HepG2 (cell line): ENCODE data around the gene CDKN2A. TPM values are rescaled to one million over a fixed set of nuclear protein-coding genes. Genes with fewer than 3 reads are reported as not detected.
A peak's percentile ranks its signal among the peaks of the same experiment; 100 is the strongest.

Experiments used
- AHR ChIP-seq: IDR thresholded peaks from 2 replicates; pipeline ENCODE4 v1.6.1; 2018; ENCODE audit warnings: missing genetic modification reagents, missing compliant biosample characterization
- CENPT ChIP-seq: sonication (generic); formaldehyde crosslinking; IDR thresholded peaks from 2 replicates; pipeline ENCODE4 v1.8.0; 2022; ENCODE audit warnings: low read depth, mild to moderate bottlenecking, moderate library complexity, missing genetic modification reagents
- FOXA3 ChIP-seq: IDR thresholded peaks from 2 replicates; pipeline ENCODE4 v1.6.1; 2016; ENCODE audit warnings: missing genetic modification reagents, missing compliant biosample characterization
- GABPB1 ChIP-seq: IDR thresholded peaks from 2 replicates; pipeline ENCODE4 v1.6.1; 2016; ENCODE audit warnings: mild to moderate bottlenecking, missing genetic modification reagents, moderate library complexity, missing compliant biosample characterization
- HNF4A ChIP-seq: sonication (generic); formaldehyde crosslinking; IDR thresholded peaks from 2 replicates; pipeline ENCODE4 v1.4.0; 2020; ENCODE audit warnings: missing genetic modification reagents
- HNF4G ChIP-seq, 2 experiments: sonication (generic) in 1 of 2; formaldehyde crosslinking in 1 of 2; IDR thresholded peaks; 2 replicates each; pipeline versions ENCODE4 v1.4.0 to v1.6.1; 2011 to 2020; ENCODE audit warnings: borderline replicate concordance in 2 of 2, low read depth in 2 of 2, mild to moderate bottlenecking in 2 of 2, low read length in 1 of 2, missing genetic modification reagents in 1 of 2, moderate library complexity in 1 of 2
- JUND ChIP-seq: sonication (generic); formaldehyde crosslinking; IDR thresholded peaks from 2 replicates; pipeline ENCODE4 v1.8.0; 2022; ENCODE audit warnings: mild to moderate bottlenecking, missing genetic modification reagents
- PATZ1 ChIP-seq: sonication (generic); formaldehyde crosslinking; IDR thresholded peaks from 2 replicates; pipeline ENCODE4 v1.4.0; 2020; ENCODE audit warnings: missing genetic modification reagents
- POGZ ChIP-seq: sonication (generic); formaldehyde crosslinking; IDR thresholded peaks from 2 replicates; pipeline ENCODE4 v1.4.0; 2020; ENCODE audit warnings: mild to moderate bottlenecking, missing genetic modification reagents
- SETDB1 ChIP-seq: sonication (generic); formaldehyde crosslinking; IDR thresholded peaks from 2 replicates; pipeline ENCODE4 v1.5.1; 2020; ENCODE audit warnings: missing genetic modification reagents, mild to moderate bottlenecking, borderline replicate concordance
- SOX5 ChIP-seq: IDR thresholded peaks from 2 replicates; pipeline ENCODE4 v1.6.1; 2016; ENCODE audit warnings: borderline replicate concordance
- SOX6 ChIP-seq, 2 experiments: fragments of 450-650 bp in 1 of 2; sonication (generic) in 1 of 2; formaldehyde crosslinking in 1 of 2; IDR thresholded peaks; 2 replicates each; pipeline versions ENCODE4 v1.4.0 to v1.6.1; 2017 to 2020; ENCODE audit warnings: antibody characterized with exemption in 1 of 2, mild to moderate bottlenecking in 1 of 2, missing genetic modification reagents in 1 of 2
- TAF1 ChIP-seq: sonication (generic); formaldehyde crosslinking; IDR thresholded peaks from 2 replicates; pipeline ENCODE4 v1.4.0; 2020; ENCODE audit warnings: missing genetic modification reagents
- TBX2 ChIP-seq: sonication (generic); formaldehyde crosslinking; IDR thresholded peaks from 2 replicates; pipeline ENCODE4 v1.5.0; 2020; ENCODE audit warnings: missing genetic modification reagents, mild to moderate bottlenecking, borderline replicate concordance
- TEAD3 ChIP-seq: optimal IDR thresholded peaks from 2 replicates; pipeline ENCODE3; 2016; ENCODE audit warnings: borderline replicate concordance
- TMF1 ChIP-seq: sonication (generic); formaldehyde crosslinking; IDR thresholded peaks from 2 replicates; pipeline ENCODE4 v1.8.1; 2022; ENCODE audit warnings: low read depth, missing genetic modification reagents
- ZNF180 ChIP-seq: sonication (generic); formaldehyde crosslinking; IDR thresholded peaks from 2 replicates; pipeline ENCODE4 v1.4.0; 2020; ENCODE audit warnings: low read depth, missing genetic modification reagents, borderline replicate concordance
- ZNF232 ChIP-seq: sonication (generic); formaldehyde crosslinking; IDR thresholded peaks from 2 replicates; pipeline ENCODE4 v1.4.0; 2020; ENCODE audit warnings: missing genetic modification reagents, borderline replicate concordance
- ZNF567 ChIP-seq: sonication (generic); formaldehyde crosslinking; IDR thresholded peaks from 2 replicates; pipeline ENCODE4 v1.8.1; 2023; ENCODE audit warnings: mild to moderate bottlenecking, missing genetic modification reagents, borderline replicate concordance
- polyA plus RNA-seq, 8 experiments: library from polyadenylated mRNA; depleted of rRNA in 3 of 8; stranded (reverse) in 7 of 8; unstranded in 1 of 8; fragments of >200 nt; fragmentation: Illumina TruSeq in 4 of 8; extraction: Trizol in 4 of 8; gene quantifications; 2 replicates each; pipeline versions ENCODE4 v1.2.1 to v1.2.3, GENCODE V29; 2011 to 2016; ENCODE audit warnings: low read depth in 4 of 8, missing spikeins in 1 of 8, mixed read lengths in 1 of 8; ENCODE audit not compliant: insufficient read depth in 1 of 8
- total RNA-seq, 5 experiments: library from RNA; depleted of rRNA; stranded (reverse); fragments of >200 nt; fragmentation: Illumina TruSeq; extraction: Trizol; gene quantifications; 2 replicates each; pipeline ENCODE4 v1.2.3, GENCODE V29; 2016; ENCODE audit warnings: low read depth in 1 of 5
- TF ChIP-seq, protein P1 (sequence below): sonication (generic); formaldehyde crosslinking; IDR thresholded peaks from 2 replicates; pipeline ENCODE4 v1.4.0; 2020; ENCODE audit warnings: mild to moderate bottlenecking, missing genetic modification reagents
- TF ChIP-seq, protein P2 (sequence below): sonication (generic); formaldehyde crosslinking; IDR thresholded peaks from 2 replicates; pipeline ENCODE4 v1.4.0; 2020; ENCODE audit warnings: missing genetic modification reagents

Gene CDKN2A
- total and polyA plus RNA-seq, 2 of the 13 experiments (the other 11 are each of a cell fraction or from before 2014, with no cell fraction given), result 4.2 to 4.8 TPM

- no peak for TF ChIP-seq PATZ1 (CRISPR knock-in tag)
- TF ChIP-seq ZNF232 (CRISPR knock-in tag), result no peak
- no peak for TF ChIP-seq FOXA3 (CRISPR knock-in tag)
- TF ChIP-seq AHR (CRISPR knock-in tag), result no peak
- TF ChIP-seq HNF4A (CRISPR knock-in tag), result no peak
- TF ChIP-seq TEAD3 (CRISPR knock-in tag), result peak; percentile 32
- no peak for TF ChIP-seq SETDB1 (CRISPR knock-in tag)
- no peak for TF ChIP-seq ZNF180
- no peak for TF ChIP-seq GABPB1
- TF ChIP-seq ZNF567, result no peak
- TF ChIP-seq TMF1 (CRISPR knock-in tag), result no peak
- no peak for TF ChIP-seq SOX6 (IDR thresholded peaks at IDR 0.05)
- TF ChIP-seq SOX6 (CRISPR knock-in tag; IDR thresholded peaks at IDR 0.05), result no peak
- TF ChIP-seq SOX5, result no peak
- no peak for TF ChIP-seq JUND
- TF ChIP-seq TBX2 (CRISPR knock-in tag), result no peak
- TF ChIP-seq, protein P1, sequence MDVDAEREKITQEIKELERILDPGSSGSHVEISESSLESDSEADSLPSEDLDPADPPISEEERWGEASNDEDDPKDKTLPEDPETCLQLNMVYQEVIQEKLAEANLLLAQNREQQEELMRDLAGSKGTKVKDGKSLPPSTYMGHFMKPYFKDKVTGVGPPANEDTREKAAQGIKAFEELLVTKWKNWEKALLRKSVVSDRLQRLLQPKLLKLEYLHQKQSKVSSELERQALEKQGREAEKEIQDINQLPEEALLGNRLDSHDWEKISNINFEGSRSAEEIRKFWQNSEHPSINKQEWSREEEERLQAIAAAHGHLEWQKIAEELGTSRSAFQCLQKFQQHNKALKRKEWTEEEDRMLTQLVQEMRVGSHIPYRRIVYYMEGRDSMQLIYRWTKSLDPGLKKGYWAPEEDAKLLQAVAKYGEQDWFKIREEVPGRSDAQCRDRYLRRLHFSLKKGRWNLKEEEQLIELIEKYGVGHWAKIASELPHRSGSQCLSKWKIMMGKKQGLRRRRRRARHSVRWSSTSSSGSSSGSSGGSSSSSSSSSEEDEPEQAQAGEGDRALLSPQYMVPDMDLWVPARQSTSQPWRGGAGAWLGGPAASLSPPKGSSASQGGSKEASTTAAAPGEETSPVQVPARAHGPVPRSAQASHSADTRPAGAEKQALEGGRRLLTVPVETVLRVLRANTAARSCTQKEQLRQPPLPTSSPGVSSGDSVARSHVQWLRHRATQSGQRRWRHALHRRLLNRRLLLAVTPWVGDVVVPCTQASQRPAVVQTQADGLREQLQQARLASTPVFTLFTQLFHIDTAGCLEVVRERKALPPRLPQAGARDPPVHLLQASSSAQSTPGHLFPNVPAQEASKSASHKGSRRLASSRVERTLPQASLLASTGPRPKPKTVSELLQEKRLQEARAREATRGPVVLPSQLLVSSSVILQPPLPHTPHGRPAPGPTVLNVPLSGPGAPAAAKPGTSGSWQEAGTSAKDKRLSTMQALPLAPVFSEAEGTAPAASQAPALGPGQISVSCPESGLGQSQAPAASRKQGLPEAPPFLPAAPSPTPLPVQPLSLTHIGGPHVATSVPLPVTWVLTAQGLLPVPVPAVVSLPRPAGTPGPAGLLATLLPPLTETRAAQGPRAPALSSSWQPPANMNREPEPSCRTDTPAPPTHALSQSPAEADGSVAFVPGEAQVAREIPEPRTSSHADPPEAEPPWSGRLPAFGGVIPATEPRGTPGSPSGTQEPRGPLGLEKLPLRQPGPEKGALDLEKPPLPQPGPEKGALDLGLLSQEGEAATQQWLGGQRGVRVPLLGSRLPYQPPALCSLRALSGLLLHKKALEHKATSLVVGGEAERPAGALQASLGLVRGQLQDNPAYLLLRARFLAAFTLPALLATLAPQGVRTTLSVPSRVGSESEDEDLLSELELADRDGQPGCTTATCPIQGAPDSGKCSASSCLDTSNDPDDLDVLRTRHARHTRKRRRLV (CRISPR knock-in tag), result no peak
- no peak for TF ChIP-seq POGZ (CRISPR knock-in tag)
- no peak for TF ChIP-seq CENPT
- no peak for TF ChIP-seq HNF4G (IDR thresholded peaks at IDR 0.05; ENCODE audit: borderline replicate concordance, low read depth, low read length)
- TF ChIP-seq HNF4G (CRISPR knock-in tag; IDR thresholded peaks at IDR 0.05; ENCODE audit: borderline replicate concordance, low read depth), result no peak
- no peak for TF ChIP-seq TAF1 (CRISPR knock-in tag)
- TF ChIP-seq, protein P2, sequence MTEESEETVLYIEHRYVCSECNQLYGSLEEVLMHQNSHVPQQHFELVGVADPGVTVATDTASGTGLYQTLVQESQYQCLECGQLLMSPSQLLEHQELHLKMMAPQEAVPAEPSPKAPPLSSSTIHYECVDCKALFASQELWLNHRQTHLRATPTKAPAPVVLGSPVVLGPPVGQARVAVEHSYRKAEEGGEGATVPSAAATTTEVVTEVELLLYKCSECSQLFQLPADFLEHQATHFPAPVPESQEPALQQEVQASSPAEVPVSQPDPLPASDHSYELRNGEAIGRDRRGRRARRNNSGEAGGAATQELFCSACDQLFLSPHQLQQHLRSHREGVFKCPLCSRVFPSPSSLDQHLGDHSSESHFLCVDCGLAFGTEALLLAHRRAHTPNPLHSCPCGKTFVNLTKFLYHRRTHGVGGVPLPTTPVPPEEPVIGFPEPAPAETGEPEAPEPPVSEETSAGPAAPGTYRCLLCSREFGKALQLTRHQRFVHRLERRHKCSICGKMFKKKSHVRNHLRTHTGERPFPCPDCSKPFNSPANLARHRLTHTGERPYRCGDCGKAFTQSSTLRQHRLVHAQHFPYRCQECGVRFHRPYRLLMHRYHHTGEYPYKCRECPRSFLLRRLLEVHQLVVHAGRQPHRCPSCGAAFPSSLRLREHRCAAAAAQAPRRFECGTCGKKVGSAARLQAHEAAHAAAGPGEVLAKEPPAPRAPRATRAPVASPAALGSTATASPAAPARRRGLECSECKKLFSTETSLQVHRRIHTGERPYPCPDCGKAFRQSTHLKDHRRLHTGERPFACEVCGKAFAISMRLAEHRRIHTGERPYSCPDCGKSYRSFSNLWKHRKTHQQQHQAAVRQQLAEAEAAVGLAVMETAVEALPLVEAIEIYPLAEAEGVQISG, result peak; percentile 43; the same call in 1 of the 2 replicates
These were observed 28.7 kb downstream of the CDKN2A start (continued) for GRCh38 chr9:21965401-21965951.
